ENCODE results near the gene SECISBP2.

Gene SECISBP2

GRCh38 chr9:89379508-89380115 is 61.3 kb downstream of the SECISBP2 start:
- no peak for DNase-seq (ENCODE audit: low read depth in 3 of 3, low spot score in 1 of 3)

GRCh38 chr9:89380437-89381307 is 62.4 kb downstream of the SECISBP2 start:
- DNase-seq (ENCODE audit: low read depth in 3 of 3, low spot score in 1 of 3): no peak

GRCh38 chr9:89381308-89381609 is 63.0 kb downstream of the SECISBP2 start:
- DNase-seq (ENCODE audit: low read depth in 3 of 3, low spot score in 1 of 3): no peak

GRCh38 chr9:89382026-89382986 is 64.0 kb downstream of the SECISBP2 start:
- DNase-seq (ENCODE audit: low read depth in 3 of 3, low spot score in 1 of 3): no peak

DNA sequence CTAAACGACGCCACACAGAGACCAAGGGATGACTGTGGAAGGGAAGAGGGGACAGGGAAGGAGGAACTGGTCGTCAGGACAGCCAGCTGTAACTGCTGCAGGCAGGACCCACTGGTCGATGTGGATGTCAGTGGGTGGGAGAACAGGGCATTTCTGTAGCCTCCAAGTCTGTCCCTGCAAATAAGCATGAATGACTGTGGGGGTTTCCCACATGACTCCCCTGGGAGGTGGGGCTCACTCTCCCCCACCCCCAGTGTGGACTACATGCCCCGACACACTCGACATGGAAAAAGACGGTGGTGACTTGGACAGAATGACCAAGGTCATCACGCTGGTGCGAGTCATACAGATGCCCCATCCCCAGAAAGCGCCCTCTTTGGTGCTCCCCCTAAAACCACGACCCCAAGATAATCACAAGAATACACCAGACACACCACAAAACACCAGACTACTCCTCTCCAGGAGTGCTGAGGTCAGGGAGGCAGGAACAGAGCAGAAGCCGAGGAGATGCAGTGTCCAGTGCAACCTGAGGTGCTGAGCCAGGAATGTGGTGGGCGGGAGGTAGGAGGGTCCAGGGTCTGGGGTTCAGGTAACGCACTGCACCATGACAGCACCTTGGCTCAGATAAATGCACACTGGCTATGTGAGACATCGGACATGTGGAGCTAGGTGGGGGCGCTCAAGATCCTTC is 64.9 kb downstream of the SECISBP2 start:
- no peak for DNase-seq (ENCODE audit: low read depth in 3 of 3, low spot score in 1 of 3)

GRCh38 chr9:89383721-89384300 is 65.5 kb downstream of the SECISBP2 start:
- no peak for DNase-seq (ENCODE audit: low read depth in 3 of 3, low spot score in 1 of 3)

- DNase-seq (ENCODE audit: low read depth in 3 of 3, low spot score in 1 of 3): no peak
Observed at GRCh38 chr9:89384783-89385182, 66.5 kb downstream of the SECISBP2 start.

DNA sequence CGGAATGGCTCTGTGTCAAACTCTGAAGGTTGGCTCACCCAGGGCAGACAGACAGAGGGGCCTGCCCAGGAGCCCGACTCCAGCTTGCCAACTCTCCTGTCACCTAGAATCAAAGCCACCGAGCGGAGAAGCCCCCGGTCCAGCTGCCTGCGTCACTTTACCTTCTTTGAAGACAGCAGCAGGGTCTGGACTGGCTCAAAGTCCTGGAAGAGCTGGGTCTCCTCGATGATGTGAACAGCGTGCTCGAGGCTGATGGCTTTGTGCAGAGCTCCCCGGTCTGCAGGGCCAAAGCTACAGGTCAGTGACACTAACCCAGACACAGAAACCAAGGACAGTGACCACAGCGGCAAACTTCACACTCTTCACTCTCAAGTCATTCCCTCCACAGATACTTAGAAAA is 67.9 kb downstream of the SECISBP2 start:
- no peak for DNase-seq (ENCODE audit: low read depth in 3 of 3, low spot score in 1 of 3)

GRCh38 chr9:89386797-89387196 is 68.5 kb downstream of the SECISBP2 start:
- no peak for DNase-seq (ENCODE audit: low read depth in 3 of 3, low spot score in 1 of 3)

DNA sequence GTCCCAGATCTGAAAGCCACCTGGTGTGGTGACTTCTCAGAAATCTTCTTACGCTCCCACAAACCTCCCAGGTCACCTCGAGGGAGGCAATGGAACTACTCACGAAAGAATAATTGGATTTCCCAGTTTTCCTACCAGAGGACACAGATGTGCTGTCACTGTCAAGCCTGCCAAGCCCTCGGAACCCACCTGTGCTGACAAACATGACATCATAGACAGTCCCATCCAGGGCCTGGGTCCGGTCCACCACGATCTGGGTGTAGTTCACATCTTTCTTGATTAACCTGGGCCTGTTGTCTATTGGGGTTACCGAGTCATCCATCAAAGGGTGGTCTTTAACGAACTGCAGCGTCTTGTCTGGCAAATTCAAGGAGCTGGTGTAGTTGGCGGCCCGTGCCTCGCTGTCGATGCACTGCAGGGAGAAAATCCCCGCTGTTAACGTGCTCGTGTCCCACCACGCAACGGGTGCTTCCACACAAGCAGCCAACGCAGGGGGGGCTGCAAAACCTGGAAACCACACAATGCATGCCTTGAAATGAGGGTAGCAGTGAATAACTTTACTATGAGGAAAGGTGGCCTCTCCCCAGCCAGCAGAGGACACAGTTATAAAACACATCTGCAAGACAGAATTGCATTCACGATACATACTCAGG is 69.0 kb downstream of the SECISBP2 start:
- DNase-seq (ENCODE audit: low read depth in 3 of 3, low spot score in 1 of 3): no peak

DNA sequence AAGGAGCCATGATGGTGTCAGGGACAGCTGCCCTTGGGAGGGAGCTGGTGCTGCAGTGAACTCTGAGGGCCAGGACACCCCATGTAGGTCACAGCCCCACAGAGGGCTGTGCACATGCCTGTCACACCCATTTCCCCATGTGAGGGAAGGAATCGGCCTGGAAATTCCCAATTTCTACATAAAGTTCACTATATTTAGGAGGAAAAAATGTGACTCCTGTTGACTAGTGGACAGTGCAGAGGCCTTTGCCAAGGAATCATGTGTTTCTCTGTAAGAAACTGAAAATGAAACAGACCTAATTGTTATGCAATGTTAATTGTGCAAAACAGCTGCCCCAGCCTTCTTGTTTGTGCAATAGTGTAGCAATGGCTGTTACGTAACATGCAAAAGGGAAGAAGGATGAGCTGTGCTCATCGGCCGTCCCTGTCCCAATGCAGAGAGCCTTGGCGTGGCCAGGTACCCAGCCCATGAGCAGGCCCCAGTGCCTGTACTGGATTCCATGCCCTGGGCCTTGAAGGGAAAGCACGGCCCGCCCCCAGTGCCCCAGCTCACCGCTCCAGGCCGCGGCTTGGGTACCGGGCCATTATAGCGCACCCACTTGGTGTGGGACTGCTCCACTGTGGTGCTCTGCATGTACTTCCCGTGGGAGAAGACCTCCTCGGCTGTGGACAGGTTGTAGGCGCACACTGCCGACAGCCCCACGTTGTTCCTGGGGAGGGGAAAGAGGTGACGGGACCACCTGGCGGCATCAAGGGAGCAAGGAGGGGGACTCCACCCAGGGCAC is 70.0 kb downstream of the SECISBP2 start:
- DNase-seq (ENCODE audit: low read depth in 3 of 3, low spot score in 1 of 3): no peak

DNA sequence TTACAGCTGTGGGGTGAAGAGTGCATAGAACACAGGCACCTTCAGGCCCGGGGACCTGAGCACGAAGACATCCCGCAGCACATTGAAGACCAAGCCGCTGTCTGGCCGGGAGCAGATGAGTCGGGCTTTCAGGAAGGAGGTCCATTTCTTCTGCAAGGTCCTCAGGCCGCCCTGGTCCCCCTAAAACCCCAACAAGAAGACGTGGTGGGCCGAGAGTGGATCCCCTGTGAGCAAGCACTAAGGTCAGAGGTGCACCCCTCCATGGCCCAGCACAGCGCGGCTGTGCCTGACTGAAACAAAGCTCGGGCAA is 70.5 kb downstream of the SECISBP2 start:
- no peak for DNase-seq (ENCODE audit: low read depth in 3 of 3, low spot score in 1 of 3)

DNA sequence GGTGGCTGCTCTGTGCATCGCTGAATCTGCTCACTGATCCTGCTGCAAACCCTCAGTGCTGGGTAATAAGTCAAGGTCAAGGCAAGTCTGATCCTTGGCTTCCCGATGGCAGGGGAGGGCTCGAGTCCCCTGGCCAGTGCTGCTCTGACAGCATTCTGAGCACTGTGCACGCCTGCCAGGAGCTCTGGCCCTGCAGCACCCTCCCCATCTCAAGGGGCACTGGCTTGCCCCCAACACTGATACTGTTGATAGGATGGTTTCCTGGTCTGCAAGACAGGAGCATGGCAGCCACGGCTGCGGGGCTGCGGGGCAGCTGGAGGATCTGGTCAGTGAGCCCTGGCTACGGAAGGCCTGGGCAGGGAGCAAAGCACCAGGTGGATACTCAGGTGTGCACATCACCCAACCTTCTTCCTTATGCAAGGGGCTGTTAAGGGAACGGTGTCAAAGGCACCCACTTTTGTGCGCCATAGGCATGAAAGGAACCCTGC is 71.8 kb downstream of the SECISBP2 start:
- DNase-seq (ENCODE audit: low read depth in 3 of 3, low spot score in 1 of 3): no peak

GRCh38 chr9:89390578-89391116 is 72.3 kb downstream of the SECISBP2 start:
- DNase-seq (ENCODE audit: low read depth in 3 of 3, low spot score in 1 of 3): no peak

GRCh38 chr9:89391585-89391984 is 73.3 kb downstream of the SECISBP2 start:
- no peak for DNase-seq (ENCODE audit: low read depth in 3 of 3, low spot score in 1 of 3)

GRCh38 chr9:89394412-89394811 is 76.1 kb downstream of the SECISBP2 start:
- DNase-seq (ENCODE audit: low read depth in 3 of 3, low spot score in 1 of 3): no peak

DNA sequence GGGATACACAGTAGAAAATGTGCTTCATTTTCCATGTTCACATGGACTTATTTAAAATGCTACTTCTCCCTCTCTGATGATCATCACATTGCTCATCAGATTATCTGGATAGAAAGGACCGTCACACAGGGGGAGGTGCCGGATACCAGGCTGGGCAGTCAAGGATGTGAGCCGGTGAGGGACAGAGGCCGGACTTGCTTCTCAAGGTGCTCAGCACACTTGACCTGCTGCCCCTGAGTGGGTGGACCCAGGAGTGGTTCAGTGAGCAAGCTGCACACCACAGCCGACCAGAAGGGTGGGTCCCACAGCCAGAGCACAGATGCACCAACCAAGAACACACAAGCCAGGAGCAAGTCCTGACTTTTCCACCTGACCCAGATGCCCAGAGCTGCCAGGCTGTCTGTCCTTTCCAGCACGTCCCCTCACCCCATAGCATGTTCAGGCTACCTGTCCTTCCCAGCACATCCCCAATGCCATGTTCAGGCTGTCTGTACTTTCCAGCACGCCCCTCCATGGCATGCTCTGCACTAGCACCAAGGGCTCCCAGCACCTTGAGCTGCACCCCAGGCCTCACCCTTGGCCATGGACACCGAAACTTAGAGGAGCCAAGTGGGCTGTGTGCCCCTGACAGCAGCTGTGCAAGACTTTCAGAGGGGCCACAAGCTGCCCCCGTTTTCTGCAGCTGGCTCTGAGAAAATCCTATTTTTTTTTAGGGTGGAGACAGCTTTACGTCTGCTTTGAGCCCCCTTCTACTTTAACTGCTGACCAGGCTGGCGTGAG is 77.8 kb downstream of the SECISBP2 start:
- no peak for DNase-seq (ENCODE audit: low read depth in 3 of 3, low spot score in 1 of 3)

- no peak for DNase-seq (ENCODE audit: low read depth in 3 of 3, low spot score in 1 of 3)
Observed at GRCh38 chr9:89397471-89397870, 79.2 kb downstream of the SECISBP2 start.
